DOHH2 (cell line): ENCODE results near the gene CHSY1.

ENCODE experiments used
- H3F3A ChIP-seq: fragments of 200-600 bp; sonication (generic), shearing (Covaris generic); 2 replicates; pipeline ENCODE4 v1.6.0; 2016; ENCODE audit warnings: antibody characterized with exemption, mild to moderate bottlenecking; ENCODE audit not compliant: control insufficient read depth, insufficient read depth
- H3K27ac ChIP-seq: fragments of 200-600 bp; sonication (generic); 2 replicates; pipeline ENCODE4 v1.5.1; 2014; ENCODE audit warnings: low read depth, mild to moderate bottlenecking, low read length, moderate library complexity
- H3K27me3 ChIP-seq: fragments of 200-600 bp; sonication (generic); 2 replicates; pipeline ENCODE4 v1.6.1; 2014; ENCODE audit warnings: mild to moderate bottlenecking, low read length, mixed read lengths; ENCODE audit not compliant: control insufficient read depth
- H3K36me3 ChIP-seq: fragments of 200-600 bp; sonication (generic); 2 replicates; pipeline ENCODE4 v1.6.1; 2014; ENCODE audit warnings: mild to moderate bottlenecking, low read length, moderate library complexity, mixed read lengths; ENCODE audit not compliant: control insufficient read depth
- H3K4me1 ChIP-seq: fragments of 200-600 bp; sonication (generic); 2 replicates; pipeline ENCODE4 v1.6.1; 2014; ENCODE audit warnings: mild to moderate bottlenecking, low read length, mixed read lengths; ENCODE audit not compliant: control insufficient read depth
- H3K4me2 ChIP-seq: fragments of 200-600 bp; sonication (generic); 2 replicates; pipeline ENCODE4 v1.6.0; 2014; ENCODE audit warnings: mild to moderate bottlenecking, low read length, moderate library complexity
- H3K4me3 ChIP-seq: fragments of 200-600 bp; sonication (generic); 2 replicates; pipeline ENCODE4 v1.5.1; 2014; ENCODE audit warnings: mild to moderate bottlenecking, low read length, mixed read lengths
- H3K79me2 ChIP-seq: fragments of 200-600 bp; sonication (generic); 2 replicates; pipeline ENCODE4 v1.6.1; 2014; ENCODE audit warnings: mild to moderate bottlenecking, low read length, mixed read lengths; ENCODE audit not compliant: control insufficient read depth
- H3K9me2 ChIP-seq: fragments of 200-600 bp; sonication (generic); replicated peaks from 2 replicates; pipeline ENCODE4 v1.6.1; 2014; ENCODE audit warnings: mild to moderate bottlenecking, low read length, mixed read lengths; ENCODE audit not compliant: control insufficient read depth
- H3K9me3 ChIP-seq: fragments of 200-600 bp; sonication (generic); 2 replicates; pipeline ENCODE4 v1.6.1; 2014; ENCODE audit warnings: antibody characterized with exemption, low read length, mixed read lengths; ENCODE audit not compliant: control insufficient read depth, insufficient read depth
- H4K20me1 ChIP-seq: fragments of 200-600 bp; sonication (generic); 2 replicates; pipeline ENCODE4 v1.6.0; 2014; ENCODE audit warnings: low read depth, mild to moderate bottlenecking, antibody characterized with exemption, low read length, moderate library complexity; ENCODE audit not compliant: control insufficient read depth, insufficient read depth
- CTCF ChIP-seq: fragments of 200-600 bp; sonication (generic); IDR thresholded peaks from one replicate; pipeline ENCODE4 v1.5.1; 2014; ENCODE audit warnings: antibody characterized with exemption, mild to moderate bottlenecking, low read depth, low read length; ENCODE audit not compliant: poor library complexity, severe bottlenecking
- EZH2phosphoT487 ChIP-seq: fragments of 200-600 bp; sonication (generic); IDR thresholded peaks from 2 replicates; pipeline ENCODE4 v1.6.1; 2017; ENCODE audit warnings: borderline replicate concordance, mild to moderate bottlenecking, antibody characterized with exemption, low read length, moderate library complexity, mixed read lengths

CHSY1 gene

GRCh38 chr15:101286471-101287114 lies 34.7 kb upstream of the CHSY1 start:
- Histone ChIP-seq H3K4me1 (peaks cover 1% of the 10 kb centered on the region), H3F3A (peaks cover 48% of the 10 kb centered on the region), H3K36me3 (peaks cover 98% of the 10 kb centered on the region), H3K27me3 (no peaks in the 10 kb centered on the region), H3K79me2 (peaks cover 58% of the 10 kb centered on the region), H4K20me1 (peaks cover 23% of the 10 kb centered on the region), H3K9me3 (no peaks in the 10 kb centered on the region), H3K4me2 (no peak overlapping the region), H3K27ac (no peak overlapping the region), H3K9me2 (no peaks in the 10 kb centered on the region), H3K4me3 (no peak overlapping the region)
- TF ChIP-seq CTCF (no peak), EZH2phosphoT487 (no peak)

- no peaks in the 10 kb centered on the region for H3K4me1 ChIP-seq
- H4K20me1 ChIP-seq = peaks cover 19% of the 10 kb centered on the region
- no peak overlapping the region for H3K27ac ChIP-seq
These were observed 32.1 kb upstream of the CHSY1 start for GRCh38 chr15:101283931-101284330.

GRCh38 chr15:101280007-101280406 lies 28.2 kb upstream of the CHSY1 start:
- no peak overlapping the region for H3K27ac ChIP-seq
- peaks cover 16% of the 10 kb centered on the region for H3K79me2 ChIP-seq
- H3K4me3 ChIP-seq = no peak overlapping the region
- no peak overlapping the region for H3K4me2 ChIP-seq
- TF ChIP-seq CTCF (no peak), EZH2phosphoT487 (no peak)
- H3K27me3 ChIP-seq = no peaks in the 10 kb centered on the region
- peaks cover 14% of the 10 kb centered on the region for H3K4me1 ChIP-seq
- H4K20me1 ChIP-seq = no peaks in the 10 kb centered on the region; the same call in 1 of the 2 replicates
- H3K36me3 ChIP-seq = peaks cover 57% of the 10 kb centered on the region
- H3F3A ChIP-seq = peaks cover 39% of the 10 kb centered on the region
- H3K9me2 ChIP-seq = no peaks in the 10 kb centered on the region
- no peaks in the 10 kb centered on the region for H3K9me3 ChIP-seq

More at GRCh38 chr15:101283931-101284330, 32.1 kb upstream of the CHSY1 start:
- peaks cover 88% of the 10 kb centered on the region for H3K36me3 ChIP-seq
- no peaks in the 10 kb centered on the region for H3K27me3 ChIP-seq
- no peaks in the 10 kb centered on the region for H3K9me3 ChIP-seq
- no peaks in the 10 kb centered on the region for H3K9me2 ChIP-seq
- H3F3A ChIP-seq = peaks cover 47% of the 10 kb centered on the region
- no peak overlapping the region for H3K4me3 ChIP-seq
- no peak for TF ChIP-seq CTCF
- no peak overlapping the region for H3K4me2 ChIP-seq
- H3K79me2 ChIP-seq = peaks cover 31% of the 10 kb centered on the region
